ENCODE measurements around the gene RIPPLY3. TPM values are rescaled to one million over a fixed set of nuclear protein-coding genes. Genes with fewer than 3 reads are reported as not detected.

The RIPPLY3 gene
- total and polyA plus RNA-seq, 2 donors (not counting 1 experiment from before 2014, with no cell fraction given): 0.03 TPM; not detected in 1

- TF ChIP-seq EZH2 (IDR thresholded peaks at IDR 0.05; ENCODE audit: low read length, missing control alignments): no peak
- TF ChIP-seq CTCF (conservative IDR thresholded peaks at IDR 0.05 in 1 of 2, IDR thresholded peaks at IDR 0.05 in 1 of 2; ENCODE audit: low read depth in 1 of 2, low read length in 2 of 2): no peak
- Histone ChIP-seq H3K27ac (ENCODE audit: insufficient read depth, low read length) (no peak overlapping the region), H3K4me3 (replicated peaks in 1 of 4; ENCODE audit: control extremely low read depth in 1 of 4, insufficient read depth in 1 of 4, low read depth in 3 of 4, low read length in 4 of 4) (no peak overlapping the region), H4K20me1 (ENCODE audit: control insufficient read depth, extremely low read depth, insufficient read depth, low read length) (no peaks in the 10 kb centered on the region), H3K27me3 (ENCODE audit: control insufficient read depth, insufficient read depth, low read length) (peaks cover 3% of the 10 kb centered on the region), H3K4me1 (ENCODE audit: control insufficient read depth, extremely low read depth, insufficient read depth, low read length) (no peaks in the 10 kb centered on the region), H2AFZ (ENCODE audit: low read length) (no peak overlapping the region), H3K36me3 (ENCODE audit: control insufficient read depth, insufficient read depth, low read length) (no peaks in the 10 kb centered on the region), H3K79me2 (ENCODE audit: control insufficient read depth, insufficient read depth, low read length) (no peaks in the 10 kb centered on the region), H3K9me3 (ENCODE audit: control insufficient read depth, insufficient read depth, low read depth, low read length) (no peaks in the 10 kb centered on the region), H3K4me2 (ENCODE audit: extremely low read depth, insufficient read depth, low read length) (no peak overlapping the region), H3K9ac (ENCODE audit: insufficient read depth, low read length) (no peak overlapping the region)
- DNase-seq (ENCODE audit: low read depth in 2 of 2): no peak
These were observed 29.7 kb downstream of the RIPPLY3 start for GRCh38 chr21:37036177-37036576.

GRCh38 chr21:37039411-37040075 is 33.0 kb downstream of the RIPPLY3 start:
- no peak overlapping the region for H3K4me3 ChIP-seq (replicated peaks in 1 of 4; ENCODE audit: control extremely low read depth in 1 of 4, insufficient read depth in 1 of 4, low read depth in 3 of 4, low read length in 4 of 4)
- no peaks in the 10 kb centered on the region for H3K4me1 ChIP-seq (ENCODE audit: control insufficient read depth, extremely low read depth, insufficient read depth, low read length)
- no peaks in the 10 kb centered on the region for H4K20me1 ChIP-seq (ENCODE audit: control insufficient read depth, extremely low read depth, insufficient read depth, low read length)
- H3K9me3 ChIP-seq (ENCODE audit: control insufficient read depth, insufficient read depth, low read depth, low read length): no peaks in the 10 kb centered on the region
- DNase-seq (ENCODE audit: low read depth in 2 of 2): peak in 1 of 2 donors; percentile 11
- no peaks in the 10 kb centered on the region for H3K79me2 ChIP-seq (ENCODE audit: control insufficient read depth, insufficient read depth, low read length)
- H2AFZ ChIP-seq (ENCODE audit: low read length): no peak overlapping the region
- no peaks in the 10 kb centered on the region for H3K36me3 ChIP-seq (ENCODE audit: control insufficient read depth, insufficient read depth, low read length)
- H3K27ac ChIP-seq (ENCODE audit: insufficient read depth, low read length): no peak overlapping the region
- peaks cover 3% of the 10 kb centered on the region for H3K27me3 ChIP-seq (ENCODE audit: control insufficient read depth, insufficient read depth, low read length)
- no peak for TF ChIP-seq CTCF (conservative IDR thresholded peaks at IDR 0.05 in 1 of 2, IDR thresholded peaks at IDR 0.05 in 1 of 2; ENCODE audit: low read depth in 1 of 2, low read length in 2 of 2)
- TF ChIP-seq EZH2 (IDR thresholded peaks at IDR 0.05; ENCODE audit: low read length, missing control alignments): no peak
- H3K4me2 ChIP-seq (ENCODE audit: extremely low read depth, insufficient read depth, low read length): no peak overlapping the region
- H3K9ac ChIP-seq (ENCODE audit: insufficient read depth, low read length): no peak overlapping the region

- H3K4me1 ChIP-seq (ENCODE audit: control insufficient read depth, extremely low read depth, insufficient read depth, low read length): no peaks in the 10 kb centered on the region
- H2AFZ ChIP-seq (ENCODE audit: low read length): no peak overlapping the region
- H3K79me2 ChIP-seq (ENCODE audit: control insufficient read depth, insufficient read depth, low read length): no peaks in the 10 kb centered on the region
- no peak overlapping the region for H3K27ac ChIP-seq (ENCODE audit: insufficient read depth, low read length)
- no peaks in the 10 kb centered on the region for H3K9me3 ChIP-seq (ENCODE audit: control insufficient read depth, insufficient read depth, low read depth, low read length)
- TF ChIP-seq EZH2 (IDR thresholded peaks at IDR 0.05; ENCODE audit: low read length, missing control alignments) (no peak), CTCF (conservative IDR thresholded peaks at IDR 0.05 in 1 of 2, IDR thresholded peaks at IDR 0.05 in 1 of 2; ENCODE audit: low read depth in 1 of 2, low read length in 2 of 2) (no peak)
- H3K27me3 ChIP-seq (ENCODE audit: control insufficient read depth, insufficient read depth, low read length): peaks cover 3% of the 10 kb centered on the region
- H3K9ac ChIP-seq (ENCODE audit: insufficient read depth, low read length): no peak overlapping the region
- H3K36me3 ChIP-seq (ENCODE audit: control insufficient read depth, insufficient read depth, low read length): no peaks in the 10 kb centered on the region
- H3K4me3 ChIP-seq (replicated peaks in 1 of 4; ENCODE audit: control extremely low read depth in 1 of 4, insufficient read depth in 1 of 4, low read depth in 3 of 4, low read length in 4 of 4): no peak overlapping the region
- no peaks in the 10 kb centered on the region for H4K20me1 ChIP-seq (ENCODE audit: control insufficient read depth, extremely low read depth, insufficient read depth, low read length)
- no peak for DNase-seq (ENCODE audit: low read depth in 2 of 2)
- H3K4me2 ChIP-seq (ENCODE audit: extremely low read depth, insufficient read depth, low read length): no peak overlapping the region
These were observed 33.7 kb downstream of the RIPPLY3 start for GRCh38 chr21:37040212-37040611.
